H4 (cell line): ENCODE data around the gene BLVRA. TPM values are rescaled to one million over a fixed set of nuclear protein-coding genes. Genes with fewer than 3 reads are reported as not detected.
"Not testable (repeated sequence)": the region's sequence is repeated elsewhere in the genome, so short reads cannot be mapped to it uniquely, and the experiment has no call there.

ENCODE experiments used
- DNase-seq: peaks from one replicate; pipeline ENCODE4 v3.0.0-alpha.2; 2015; ENCODE audit warnings: low spot score
- total RNA-seq: library from RNA; depleted of rRNA; stranded (reverse); fragments of >200 nt; shearing (Covaris generic); gene quantifications from 2 replicates; pipeline ENCODE4 v1.2.3, GENCODE V29; 2014

The BLVRA gene
- total RNA-seq, 1 experiment from 2014 or later = 109 TPM

DNA sequence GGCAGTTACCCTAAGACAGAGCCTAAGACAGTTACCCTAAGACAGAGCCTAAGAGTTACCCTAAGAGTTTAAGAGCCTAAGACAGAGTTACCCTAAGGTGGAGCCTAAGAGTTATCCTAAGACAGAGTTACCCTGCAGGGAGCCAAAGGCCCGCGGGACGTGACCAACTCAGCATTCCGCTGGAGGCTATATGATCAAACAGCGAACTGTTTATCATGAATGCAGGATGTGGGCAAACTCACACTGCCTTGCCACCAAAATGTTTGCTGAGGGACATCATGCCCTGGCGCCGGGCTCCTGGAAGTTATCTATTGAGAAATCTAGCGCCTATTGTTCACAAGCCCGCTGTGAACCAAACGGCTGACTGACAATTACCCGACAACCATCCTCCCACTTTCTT is 49.9 kb downstream of the BLVRA start:
- DNase-seq = peak; percentile 45

GRCh38 chr7:43810195-43810941 is 51.9 kb downstream of the BLVRA start:
- DNase-seq = not testable (repeated sequence)

DNA sequence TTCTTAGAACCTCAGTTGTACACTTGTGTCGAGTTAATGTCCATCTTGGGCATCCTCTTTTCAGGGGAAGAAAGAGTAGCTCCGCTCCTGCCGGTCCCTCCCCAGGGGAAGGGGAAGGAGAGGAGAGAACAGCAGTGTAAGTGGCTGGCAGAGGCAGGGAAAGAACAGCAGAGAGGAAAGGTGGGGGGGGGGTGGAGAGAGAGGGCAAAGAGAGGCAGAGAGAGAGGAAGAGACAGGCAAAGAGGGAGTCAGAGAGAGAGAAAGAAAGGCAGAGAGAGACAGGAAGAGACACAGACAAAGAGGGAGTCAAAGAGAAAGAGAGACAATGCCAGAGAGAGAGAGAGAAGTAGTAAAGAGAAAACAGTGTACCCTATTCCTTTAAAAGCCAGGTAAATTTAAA is 56.9 kb downstream of the BLVRA start:
- no peak for DNase-seq

DNA sequence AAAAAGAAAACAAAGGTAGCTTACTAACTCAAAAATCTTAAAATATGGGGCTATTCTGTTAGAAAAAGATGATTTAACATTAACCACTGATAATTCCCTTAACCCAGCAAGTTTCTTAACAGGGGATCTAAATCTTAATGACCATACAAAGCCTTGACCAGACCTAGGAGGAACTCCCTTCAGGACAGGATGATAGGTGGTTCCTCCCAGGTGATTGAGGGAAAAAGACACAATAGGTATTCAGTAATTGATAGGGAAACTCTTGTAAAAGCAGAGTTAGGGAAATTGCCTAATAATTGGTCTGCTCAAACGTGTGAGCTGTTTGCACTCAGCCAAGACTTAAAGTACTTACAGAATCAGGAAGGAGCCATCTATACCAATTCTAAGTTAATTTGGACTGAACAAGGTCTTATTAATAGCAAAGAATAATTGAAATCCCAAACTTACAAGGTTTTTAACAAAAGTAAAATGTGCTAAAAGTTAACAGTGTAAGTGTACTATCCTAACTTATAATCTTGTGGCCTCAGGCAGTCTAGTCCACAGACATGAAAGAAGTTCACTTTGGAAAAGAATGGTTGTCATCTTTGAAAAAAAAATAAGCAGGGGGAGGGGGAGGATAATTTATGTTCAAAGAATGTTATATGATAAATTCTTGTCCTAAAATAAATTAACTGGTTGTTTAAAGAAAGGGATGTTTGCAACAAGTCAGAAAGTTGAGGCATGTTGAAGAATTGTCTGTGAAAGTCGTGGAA is 57.7 kb downstream of the BLVRA start:
- DNase-seq = not testable (repeated sequence)

DNA sequence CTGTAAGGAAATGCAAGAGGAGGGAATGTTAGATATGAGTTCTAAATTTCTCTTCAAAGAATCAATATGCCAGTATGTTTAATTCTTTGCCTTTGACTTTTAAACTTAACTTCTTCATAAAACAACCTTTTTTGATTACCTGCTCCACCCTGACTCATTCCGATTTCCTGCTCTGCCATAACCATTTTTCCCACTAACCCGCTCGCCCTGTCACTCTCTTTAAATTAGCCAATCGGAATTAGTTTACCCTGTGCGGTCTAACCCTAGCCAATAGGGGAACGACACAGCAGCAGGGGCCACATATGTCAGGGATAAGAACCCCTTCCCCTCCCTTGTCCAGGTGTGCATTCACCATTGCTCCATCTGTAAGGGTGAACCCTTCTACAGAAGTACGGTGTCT is 64.9 kb downstream of the BLVRA start:
- not testable (repeated sequence) for DNase-seq

GRCh38 chr7:43823941-43824340 is 65.5 kb downstream of the BLVRA start:
- DNase-seq = no peak

DNA sequence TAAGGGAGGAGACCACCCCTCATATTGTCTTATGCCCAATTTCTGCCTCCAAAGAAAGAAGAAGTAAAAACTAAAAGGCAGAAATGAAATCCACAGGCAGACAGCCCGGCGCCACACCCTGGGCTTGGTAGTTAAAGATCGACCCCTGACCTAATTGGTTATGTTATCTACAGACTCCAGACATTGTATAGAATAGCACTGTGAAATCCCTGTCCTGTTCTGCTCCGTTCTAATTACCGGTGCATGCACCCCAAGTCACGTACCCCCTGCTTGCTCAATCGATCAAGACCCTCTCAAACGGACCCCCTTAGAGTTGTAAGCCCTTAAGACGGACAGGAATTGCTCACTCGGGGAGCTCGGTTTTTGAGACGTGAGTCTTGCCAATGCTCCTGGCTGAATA is 66.0 kb downstream of the BLVRA start:
- DNase-seq = not testable (repeated sequence)

DNA sequence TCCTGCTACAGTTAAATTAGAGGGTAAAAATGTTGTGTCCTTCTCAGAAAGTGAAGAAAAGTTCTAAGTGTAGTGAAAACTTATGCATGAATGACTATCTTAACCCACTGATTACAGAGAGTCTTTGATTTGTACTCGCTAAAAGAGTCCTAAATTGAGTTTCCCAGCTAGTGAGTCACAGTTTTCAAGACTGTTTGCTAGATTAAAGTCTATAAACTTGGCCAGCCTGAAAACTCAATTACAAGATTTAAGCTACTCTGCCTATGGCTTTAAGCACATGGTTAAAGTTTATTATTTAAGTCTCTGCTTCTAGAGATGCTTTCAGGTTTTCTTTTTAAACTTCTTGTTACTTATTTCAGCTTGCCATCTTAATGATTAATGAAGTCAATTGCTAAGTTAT is 66.5 kb downstream of the BLVRA start:
- DNase-seq = no peak

GRCh38 chr7:43825391-43825808 is 66.9 kb downstream of the BLVRA start:
- DNase-seq = no peak

DNA sequence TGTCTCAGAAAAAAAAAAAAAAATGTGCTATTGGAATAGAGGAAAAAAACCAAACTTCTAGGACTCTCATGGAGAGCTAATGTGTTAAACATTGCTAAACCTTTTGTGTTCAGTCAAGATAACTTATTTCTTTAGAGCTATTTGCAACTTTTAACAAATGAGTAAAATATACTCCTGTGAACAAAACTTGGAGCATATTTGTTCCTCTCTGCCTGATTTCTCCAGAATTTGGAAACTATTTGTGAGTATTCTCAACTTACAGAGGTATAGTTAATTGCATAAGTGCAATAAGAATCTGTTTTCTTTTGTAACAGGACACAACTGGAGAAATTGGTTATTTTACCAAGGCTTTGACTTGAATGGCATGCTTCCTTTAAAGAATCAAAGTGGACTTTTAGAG is 72.4 kb downstream of the BLVRA start:
- DNase-seq = not testable (repeated sequence)

DNA sequence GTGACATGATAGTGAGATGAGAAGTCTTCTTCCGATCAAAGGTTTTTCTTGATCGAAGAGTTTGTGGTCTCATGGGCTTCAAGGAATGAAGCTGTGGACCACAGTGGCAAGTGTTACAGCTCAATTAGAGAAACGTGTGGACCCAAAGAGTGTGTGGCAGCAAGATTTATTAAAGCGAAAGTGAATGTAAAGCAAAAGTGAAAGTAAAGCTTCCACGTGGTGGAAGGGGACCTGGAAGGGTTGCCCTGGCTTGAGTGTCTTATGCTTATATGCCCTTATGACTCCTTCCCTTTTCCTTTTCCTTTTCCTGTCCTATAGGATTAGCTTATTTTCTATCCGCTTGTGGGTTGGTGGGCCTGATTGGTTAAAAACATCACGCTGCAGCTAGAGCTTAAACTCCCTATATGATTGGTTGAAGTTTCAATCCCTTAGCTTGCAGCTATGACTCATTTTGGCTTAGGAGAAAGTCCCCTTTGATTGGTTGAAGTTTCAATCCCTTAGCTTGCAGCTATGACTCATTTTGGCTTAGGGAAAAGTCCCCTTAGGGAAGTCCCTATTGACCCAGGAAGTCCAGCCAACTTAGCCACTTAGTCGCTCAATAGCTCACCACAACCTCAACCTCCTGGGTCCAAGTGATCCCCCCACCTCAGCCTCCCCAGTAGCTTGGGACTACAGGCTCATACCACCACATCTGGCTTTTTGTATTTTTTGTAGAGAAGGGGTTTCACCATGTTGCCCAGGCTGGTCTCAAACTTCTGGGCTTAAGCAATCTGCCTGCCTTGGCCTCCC is 76.2 kb downstream of the BLVRA start:
- DNase-seq = peak; percentile 96

DNA sequence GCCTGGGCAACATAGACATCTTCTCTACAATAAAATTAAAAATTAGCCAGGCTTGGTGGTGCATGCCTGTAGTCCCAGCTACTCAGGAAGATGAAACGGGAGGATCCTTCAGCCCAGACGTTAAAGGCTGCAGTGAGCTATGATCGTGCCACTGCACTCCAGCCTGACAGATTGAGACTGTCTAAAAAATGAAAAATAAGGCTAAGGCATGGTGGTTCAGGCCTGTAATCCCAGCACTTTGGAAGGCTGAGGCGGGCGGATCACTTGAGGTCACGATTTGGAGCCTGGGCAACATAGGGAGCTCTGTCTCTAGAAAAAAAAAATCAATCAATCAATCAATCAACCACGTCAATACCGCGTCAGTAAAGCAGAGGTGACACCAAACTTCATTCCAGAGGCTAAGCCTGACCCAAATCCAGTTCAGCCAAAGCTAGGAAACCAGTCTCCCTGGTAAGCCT is 79.8 kb downstream of the BLVRA start:
- DNase-seq = no peak

- no peak for DNase-seq
Measured at GRCh38 chr7:43843296-43843695, 84.8 kb downstream of the BLVRA start.

DNA sequence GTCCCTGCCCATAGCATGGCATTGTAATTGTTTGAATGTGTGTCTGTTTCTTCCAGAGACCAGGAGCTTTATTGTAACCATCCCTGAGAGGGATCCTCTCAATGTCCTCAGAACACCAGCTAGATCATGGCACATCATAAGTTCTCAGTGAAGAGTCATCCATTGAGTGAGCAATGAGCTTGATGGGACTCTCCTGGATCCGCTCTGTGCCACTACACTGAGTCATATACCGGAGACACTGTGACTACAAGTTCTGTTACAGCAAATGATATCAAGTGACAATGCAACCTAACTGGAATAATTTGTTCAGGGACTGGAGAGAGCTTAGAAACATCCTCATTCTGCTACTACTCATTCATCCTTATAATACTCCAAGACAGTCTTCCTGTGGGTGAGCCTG is 85.8 kb downstream of the BLVRA start:
- DNase-seq = no peak

DNA sequence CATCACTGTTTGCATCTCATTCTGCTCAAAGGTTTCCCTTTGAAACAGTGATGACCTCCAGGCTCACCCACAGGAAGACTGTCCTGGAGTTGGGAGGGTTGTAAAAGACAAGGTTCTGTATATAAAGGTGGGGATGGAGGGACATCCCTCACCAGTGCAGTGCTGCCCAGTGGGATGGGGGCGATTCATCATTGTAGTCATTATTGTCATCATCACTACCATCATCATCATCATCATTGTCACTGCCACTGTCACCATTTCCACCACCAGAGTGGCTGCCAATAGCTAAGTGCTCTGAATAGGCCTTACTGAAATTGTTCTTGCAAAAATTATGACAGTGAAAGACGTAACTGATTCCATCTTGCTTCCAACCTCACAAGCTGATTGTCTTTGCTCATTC is 86.2 kb downstream of the BLVRA start:
- no peak for DNase-seq

DNA sequence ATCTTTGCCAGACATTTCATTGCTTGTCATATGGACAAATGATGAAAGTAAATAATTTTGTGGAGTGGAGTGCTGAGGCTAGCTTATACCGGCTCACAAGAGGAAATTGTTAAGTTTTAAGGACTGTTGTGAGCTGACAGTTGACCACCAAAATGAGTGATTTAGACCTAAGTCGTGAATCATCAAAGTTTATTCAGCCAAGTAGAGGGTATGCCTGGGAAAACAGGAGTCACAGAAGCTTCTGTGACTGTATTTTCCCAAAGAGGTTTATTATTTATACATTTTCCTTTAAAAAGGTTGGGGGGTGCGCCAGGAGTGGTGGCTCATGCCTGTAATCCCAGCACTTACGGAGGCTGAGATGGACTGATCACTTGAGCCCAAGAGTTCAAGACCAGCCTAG is 89.0 kb downstream of the BLVRA start:
- no peak for DNase-seq

- DNase-seq = no peak
Measured at GRCh38 chr7:43849047-43849446, 90.6 kb downstream of the BLVRA start.

DNA sequence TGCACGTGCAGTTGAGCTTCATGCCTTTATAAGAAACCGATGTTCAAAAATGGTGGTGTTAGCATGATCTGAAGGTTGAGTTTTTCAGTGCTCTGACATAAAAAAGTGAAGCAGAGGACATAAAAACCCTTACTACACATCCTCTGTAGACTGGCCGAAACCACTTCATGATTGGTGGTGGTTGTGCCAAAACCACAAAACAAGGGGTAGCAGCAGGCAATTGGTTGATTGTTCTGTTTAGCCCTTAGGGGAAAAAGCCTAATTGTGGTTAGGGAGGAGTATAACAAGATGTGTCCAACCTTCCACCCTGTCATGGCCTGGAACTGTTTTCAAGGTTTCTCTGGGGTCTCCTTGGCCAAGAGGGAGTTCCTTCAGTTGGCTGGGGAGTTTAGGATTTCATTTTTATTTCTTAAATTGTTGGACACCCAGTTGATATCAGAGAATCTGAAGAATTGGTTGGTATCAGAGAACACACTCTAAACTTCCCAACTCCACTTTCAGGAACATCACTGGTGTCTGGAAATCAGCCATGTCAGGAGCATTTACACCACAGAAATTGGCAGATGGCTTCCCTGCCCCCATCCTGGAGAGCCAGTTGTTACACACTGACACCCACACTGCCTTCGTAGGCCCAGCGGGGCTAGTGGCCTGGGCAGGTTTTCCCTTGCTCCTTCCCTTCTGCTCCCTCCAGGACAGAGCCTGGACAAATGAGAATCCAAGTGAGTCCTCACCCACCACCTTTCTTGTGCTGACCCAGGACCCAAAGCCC is 92.1 kb downstream of the BLVRA start:
- DNase-seq = peak; percentile 86

DNA sequence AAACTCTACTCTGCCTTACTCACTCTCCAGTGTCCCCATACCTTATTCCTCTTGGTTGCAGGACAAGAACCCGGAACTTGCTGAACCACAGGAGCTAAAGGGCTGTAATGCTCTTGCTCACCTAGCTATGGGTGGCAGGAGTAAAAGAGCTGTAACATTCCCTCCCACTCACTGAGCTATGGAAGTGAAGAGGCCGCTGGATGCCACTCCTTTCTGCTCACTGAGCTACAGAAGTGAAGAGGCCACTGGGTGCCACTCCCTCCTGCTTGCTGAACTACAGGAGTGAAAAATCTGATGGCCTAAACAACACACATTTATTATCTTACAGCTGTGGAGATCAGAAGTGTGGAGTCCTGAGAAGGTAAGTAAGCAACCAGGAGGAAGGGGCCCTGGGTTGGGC is 93.3 kb downstream of the BLVRA start:
- no peak for DNase-seq

DNA sequence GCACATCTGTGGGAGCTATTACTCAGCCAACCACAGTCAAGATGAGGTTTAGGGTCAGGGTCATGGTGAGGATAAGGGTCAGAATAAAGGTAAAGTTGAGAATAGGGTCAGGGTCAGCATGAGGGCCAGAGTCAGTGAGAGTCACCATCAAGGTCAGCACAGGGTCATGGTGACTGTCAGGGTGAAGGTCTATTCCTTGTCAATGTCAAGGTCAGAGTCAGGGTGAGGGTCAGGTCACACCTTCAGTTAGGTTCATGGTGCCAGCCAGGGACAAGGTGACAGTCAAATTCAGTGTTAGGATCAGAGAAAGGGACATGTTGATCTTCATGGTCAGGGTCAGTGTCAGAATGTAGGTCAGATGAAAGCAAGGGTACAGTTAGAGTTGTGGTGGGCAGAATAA is 96.7 kb downstream of the BLVRA start:
- DNase-seq = no peak

DNA sequence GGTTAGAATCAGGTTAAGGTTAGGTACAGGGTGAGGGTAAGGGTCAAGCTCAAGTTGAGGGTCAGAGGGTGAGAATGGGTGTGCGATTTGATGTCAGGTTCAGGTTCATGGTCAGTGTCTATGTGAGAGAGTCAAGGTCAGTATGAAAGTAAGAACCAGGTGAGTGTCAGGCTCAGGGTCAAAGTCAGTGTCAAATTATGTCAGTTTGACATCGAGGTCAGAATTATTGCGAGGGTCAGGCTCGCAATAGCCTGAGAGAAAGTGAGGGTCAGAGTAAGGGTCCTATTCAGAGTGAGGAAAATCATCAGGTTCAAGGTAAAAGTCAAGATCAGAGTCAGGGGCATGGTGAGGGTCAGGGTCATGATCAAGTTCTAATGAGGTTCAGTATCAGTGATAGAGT is 97.8 kb downstream of the BLVRA start:
- no peak for DNase-seq
